Mesenchymal stem cell (in vitro differentiated cells and primary cell): ENCODE data around the gene JOSD2.

ENCODE experiments used
- DNase-seq: peaks from one replicate; pipeline ENCODE4 v3.0.0-alpha.2; 2013
- H2AFZ ChIP-seq: one replicate; pipeline ENCODE4 v1.6.1; 2013; ENCODE audit warnings: low read depth, mild to moderate bottlenecking, control low read depth, inconsistent platforms, low read length, moderate library complexity
- H2AK5ac ChIP-seq: 2 replicates; pipeline ENCODE4 v1.6.1; 2013; ENCODE audit warnings: low read length, moderate library complexity, mild to moderate bottlenecking, inconsistent platforms; ENCODE audit not compliant: severe bottlenecking
- H2BK120ac ChIP-seq: one replicate; pipeline ENCODE4 v1.6.1; 2013; ENCODE audit warnings: low read depth, mild to moderate bottlenecking, inconsistent platforms, low read length, moderate library complexity
- H2BK12ac ChIP-seq, 2 experiments: one replicate each; pipeline ENCODE4 v1.6.1; 2013; ENCODE audit warnings: inconsistent platforms in 2 of 2, low read length in 2 of 2, mild to moderate bottlenecking in 2 of 2, moderate library complexity in 2 of 2, control low read depth in 1 of 2
- H2BK15ac ChIP-seq: one replicate; pipeline ENCODE4 v1.6.1; 2013; ENCODE audit warnings: mild to moderate bottlenecking, low read depth, inconsistent platforms; ENCODE audit not compliant: poor library complexity, severe bottlenecking
- H2BK5ac ChIP-seq: 2 replicates; pipeline ENCODE4 v1.6.1; 2013; ENCODE audit warnings: low read depth, mild to moderate bottlenecking, low read length, control low read depth, inconsistent platforms; ENCODE audit not compliant: poor library complexity, severe bottlenecking
- H3K14ac ChIP-seq, 2 experiments: one replicate each; pipeline ENCODE4 v1.6.1; 2013; ENCODE audit warnings: inconsistent platforms in 2 of 2, low read length in 2 of 2, control low read depth in 1 of 2, mild to moderate bottlenecking in 1 of 2, moderate library complexity in 1 of 2
- H3K18ac ChIP-seq, 2 experiments: one replicate each; pipeline ENCODE4 v1.6.1; 2013; ENCODE audit warnings: inconsistent platforms in 2 of 2, low read length in 2 of 2, control low read depth in 1 of 2, low read depth in 1 of 2, mild to moderate bottlenecking in 1 of 2
- H3K23ac ChIP-seq, 2 experiments: one replicate each; pipeline ENCODE4 v1.6.1; 2013; ENCODE audit warnings: inconsistent platforms in 2 of 2, low read length in 2 of 2, mild to moderate bottlenecking in 2 of 2, moderate library complexity in 2 of 2, control low read depth in 1 of 2
- H3K27ac ChIP-seq: 2 replicates; pipeline ENCODE4 v1.5.1; 2013; ENCODE audit warnings: mild to moderate bottlenecking, moderate library complexity, low read length, control low read depth, inconsistent platforms; ENCODE audit not compliant: poor library complexity, severe bottlenecking
- H3K27me3 ChIP-seq, 2 experiments: 2 replicates each; pipeline versions ENCODE4 v1.6.1 to v1.7.0; 2013; ENCODE audit warnings: low read length in 2 of 2, mild to moderate bottlenecking in 2 of 2, moderate library complexity in 2 of 2, control low read depth in 1 of 2, inconsistent platforms in 1 of 2; ENCODE audit not compliant: control insufficient read depth in 1 of 2, insufficient read depth in 1 of 2
- H3K36me3 ChIP-seq, 2 experiments: 2 replicates each; pipeline versions ENCODE4 v1.6.1 to v1.7.0; 2013; ENCODE audit warnings: low read length in 2 of 2, control low read depth in 1 of 2, inconsistent platforms in 1 of 2, low read depth in 1 of 2, mild to moderate bottlenecking in 1 of 2; ENCODE audit not compliant: insufficient read depth in 2 of 2, control insufficient read depth in 1 of 2
- H3K4ac ChIP-seq, 2 experiments: one replicate each; pipeline ENCODE4 v1.6.1; 2013; ENCODE audit warnings: inconsistent platforms in 2 of 2, low read length in 2 of 2, mild to moderate bottlenecking in 2 of 2, moderate library complexity in 2 of 2, control low read depth in 1 of 2, low read depth in 1 of 2
- H3K4me1 ChIP-seq: 2 replicates; pipeline ENCODE4 v1.6.1; 2013; ENCODE audit warnings: low read depth, low read length, control low read depth; ENCODE audit not compliant: control insufficient read depth, insufficient read depth
- H3K4me2 ChIP-seq: 2 replicates; pipeline ENCODE4 v1.6.1; 2013; ENCODE audit warnings: low read length, mild to moderate bottlenecking, inconsistent platforms; ENCODE audit not compliant: poor library complexity, severe bottlenecking
- H3K4me3 ChIP-seq, 2 experiments: 2 replicates each; pipeline versions ENCODE4 v1.5.1 to v1.7.0; 2013; ENCODE audit warnings: low read length in 2 of 2, mild to moderate bottlenecking in 2 of 2, control low read depth in 1 of 2, low read depth in 1 of 2; ENCODE audit not compliant: insufficient read depth in 1 of 2
- H3K79me1 ChIP-seq: replicated peaks from 2 replicates; pipeline ENCODE4 v1.6.1; 2013; ENCODE audit warnings: mild to moderate bottlenecking, control low read depth, low read length, inconsistent platforms; ENCODE audit not compliant: poor library complexity, severe bottlenecking
- H3K9ac ChIP-seq: 2 replicates; pipeline ENCODE4 v1.7.0; 2013; ENCODE audit warnings: mild to moderate bottlenecking, low read length, moderate library complexity
- H3K9me3 ChIP-seq: 2 replicates; pipeline ENCODE4 v1.7.0; 2013; ENCODE audit warnings: mild to moderate bottlenecking, low read length; ENCODE audit not compliant: control insufficient read depth
- H4K8ac ChIP-seq: one replicate; pipeline ENCODE4 v1.6.1; 2013; ENCODE audit warnings: inconsistent platforms, mild to moderate bottlenecking, low read length, moderate library complexity
- H4K91ac ChIP-seq: one replicate; pipeline ENCODE4 v1.6.1; 2013; ENCODE audit warnings: mild to moderate bottlenecking, low read length, inconsistent platforms
- WGBS: methylation state at CpG from one replicate; pipeline ENCODE4 v1.1.7; 2013; ENCODE audit warnings: mixed read lengths; 5-methylcytosine and 5-hydroxymethylcytosine counted together

JOSD2 gene

DNA sequence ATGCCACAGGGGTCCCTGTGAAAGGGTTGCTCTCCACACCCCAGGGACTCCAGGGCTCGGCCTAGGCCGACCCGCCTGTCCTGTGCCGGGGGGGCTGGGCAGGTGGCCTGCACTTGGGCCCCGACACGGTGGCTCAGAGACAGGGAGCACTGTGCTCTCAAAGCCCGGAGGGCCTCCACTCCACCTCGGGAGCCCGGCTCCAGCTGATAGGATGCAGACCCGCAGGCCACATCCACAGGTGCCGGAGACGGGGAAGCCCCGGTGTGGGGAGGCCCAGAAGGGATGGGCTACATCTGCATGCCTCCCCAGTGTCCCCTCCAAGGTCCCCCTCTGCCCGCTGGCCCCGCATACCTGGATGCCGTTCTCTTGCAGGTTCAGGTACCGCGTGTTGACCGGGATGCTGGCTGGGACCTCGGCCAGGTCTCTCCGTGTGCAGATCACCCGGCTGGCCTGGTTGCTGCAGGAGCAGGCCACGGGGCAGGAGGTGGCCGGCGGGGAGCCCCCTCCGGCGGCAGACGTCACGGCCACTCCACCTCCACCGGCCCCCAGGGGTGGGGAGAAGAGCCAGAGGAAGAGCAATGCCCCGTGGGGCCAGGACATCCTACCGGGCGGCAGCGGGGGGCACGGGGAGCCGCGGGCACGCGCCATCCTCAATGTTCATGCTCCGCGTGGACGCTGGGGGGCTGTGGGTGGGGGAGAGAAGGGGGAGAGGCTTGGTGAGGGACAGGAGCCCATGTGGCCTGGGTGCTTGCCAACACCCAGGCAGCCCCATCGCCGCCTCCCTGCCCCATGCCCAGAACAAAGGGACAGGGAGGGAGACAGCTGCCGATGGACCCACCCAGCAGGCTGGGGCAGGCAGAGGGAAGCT, 37.4 kb upstream of the JOSD2 start:
- 89% methylated on average over 42 of the region's 45 CpGs for WGBS
- Histone ChIP-seq H3K36me3 (no peaks in the 10 kb centered on the region), H3K4me2 (no peak overlapping the region), H3K9ac (no peak overlapping the region), H2BK5ac (no peak overlapping the region), H2BK12ac (no peak overlapping the region), H3K4me1 (no peaks in the 10 kb centered on the region), H2AK5ac (no peak overlapping the region), H3K27me3 (peaks cover 0 to 33% of the 10 kb centered on the region in 2 experiments), H2BK15ac (no peak overlapping the region), H3K23ac (no peak overlapping the region), H3K18ac (no peak overlapping the region), H2BK120ac (no peak overlapping the region), H3K4ac (no peak overlapping the region), H3K9me3 (no peaks in the 10 kb centered on the region), H2AFZ (no peak overlapping the region), H4K91ac (no peak overlapping the region), H3K27ac (no peak overlapping the region), H3K14ac (no peak overlapping the region), H3K4me3 (no peak overlapping the region), H3K79me1 (no peaks in the 10 kb centered on the region), H4K8ac (no peak overlapping the region)
- no peak for DNase-seq

DNA sequence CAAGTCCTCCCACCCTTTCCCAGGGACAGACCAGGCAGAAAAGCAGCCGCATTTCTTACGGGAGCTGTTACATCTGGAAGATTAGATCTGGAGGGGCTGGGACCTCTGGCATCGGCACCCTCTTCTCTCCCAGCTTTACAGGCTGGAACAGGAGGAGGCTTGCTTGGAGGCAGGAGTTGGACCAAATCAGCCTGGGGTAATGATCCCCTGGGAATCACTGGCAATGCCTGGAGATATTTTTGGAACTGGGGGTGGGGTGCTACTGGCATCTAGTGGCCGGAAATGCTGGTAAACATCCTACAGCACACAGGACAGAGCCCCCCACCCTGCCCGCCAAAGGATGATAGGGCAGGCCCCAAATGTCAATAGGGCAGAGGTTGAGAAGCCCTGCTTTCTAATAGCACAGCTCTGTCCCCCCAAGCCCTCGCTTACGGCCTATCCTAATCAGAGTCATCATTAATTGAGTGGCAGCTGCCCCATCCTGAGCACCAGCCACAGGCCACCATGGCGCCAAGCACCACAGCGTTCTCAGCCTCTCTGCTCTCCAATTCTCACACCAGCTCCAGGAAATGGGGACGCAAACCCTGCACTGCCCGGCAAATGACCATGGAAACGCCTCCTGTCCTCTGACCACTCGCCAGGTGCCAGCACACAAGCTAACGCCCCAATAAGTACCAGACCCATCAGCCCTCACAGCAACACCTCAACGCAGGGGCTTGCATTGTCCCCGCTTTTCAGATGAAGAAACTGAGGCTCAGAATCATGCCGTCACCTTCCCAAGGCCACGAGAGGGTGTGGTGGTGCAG, 36.6 kb upstream of the JOSD2 start:
- no peak overlapping the region for H3K4ac ChIP-seq
- no peak overlapping the region for H3K14ac ChIP-seq
- no peak overlapping the region for H3K4me2 ChIP-seq
- H2BK15ac ChIP-seq, result no peak overlapping the region
- H3K27me3 ChIP-seq, result peaks cover 0 to 24% of the 10 kb centered on the region in 2 experiments
- no peak overlapping the region for H2BK12ac ChIP-seq
- 72% methylated on average over 18 of the region's 18 CpGs for WGBS
- H2AK5ac ChIP-seq, result no peak overlapping the region
- H3K36me3 ChIP-seq, result no peaks in the 10 kb centered on the region
- DNase-seq, result no peak
- H3K9me3 ChIP-seq, result no peaks in the 10 kb centered on the region
- no peak overlapping the region for H4K91ac ChIP-seq
- H3K18ac ChIP-seq, result no peak overlapping the region
- H3K23ac ChIP-seq, result no peak overlapping the region
- H2BK120ac ChIP-seq, result no peak overlapping the region
- no peak overlapping the region for H3K27ac ChIP-seq
- H3K4me3 ChIP-seq, result no peak overlapping the region
- H3K79me1 ChIP-seq, result no peaks in the 10 kb centered on the region
- no peak overlapping the region for H3K9ac ChIP-seq
- H3K4me1 ChIP-seq, result no peaks in the 10 kb centered on the region
- no peak overlapping the region for H2AFZ ChIP-seq
- no peak overlapping the region for H4K8ac ChIP-seq
- H2BK5ac ChIP-seq, result no peak overlapping the region

- no peaks in the 10 kb centered on the region for H3K36me3 ChIP-seq
- H3K4me3 ChIP-seq, result no peak overlapping the region
- H4K91ac ChIP-seq, result no peak overlapping the region
- H3K9ac ChIP-seq, result no peak overlapping the region
- no peak overlapping the region for H2BK120ac ChIP-seq
- H2BK5ac ChIP-seq, result no peak overlapping the region
- no peak overlapping the region for H2BK12ac ChIP-seq
- no peak overlapping the region for H2AK5ac ChIP-seq
- H2AFZ ChIP-seq, result no peak overlapping the region
- no peak for DNase-seq
- no peak overlapping the region for H3K27ac ChIP-seq
- H4K8ac ChIP-seq, result no peak overlapping the region
- peaks cover 0 to 18% of the 10 kb centered on the region in 2 experiments for H3K27me3 ChIP-seq
- H3K79me1 ChIP-seq, result no peaks in the 10 kb centered on the region
- H3K9me3 ChIP-seq, result no peaks in the 10 kb centered on the region
- H3K18ac ChIP-seq, result no peak overlapping the region
- no peak overlapping the region for H2BK15ac ChIP-seq
- no peaks in the 10 kb centered on the region for H3K4me1 ChIP-seq
- 80% methylated on average over 29 of the region's 29 CpGs for WGBS
- H3K4me2 ChIP-seq, result no peak overlapping the region
- H3K23ac ChIP-seq, result no peak overlapping the region
- no peak overlapping the region for H3K4ac ChIP-seq
- no peak overlapping the region for H3K14ac ChIP-seq
Measured at GRCh38 chr19:50546527-50547221, 35.7 kb upstream of the JOSD2 start.

DNA sequence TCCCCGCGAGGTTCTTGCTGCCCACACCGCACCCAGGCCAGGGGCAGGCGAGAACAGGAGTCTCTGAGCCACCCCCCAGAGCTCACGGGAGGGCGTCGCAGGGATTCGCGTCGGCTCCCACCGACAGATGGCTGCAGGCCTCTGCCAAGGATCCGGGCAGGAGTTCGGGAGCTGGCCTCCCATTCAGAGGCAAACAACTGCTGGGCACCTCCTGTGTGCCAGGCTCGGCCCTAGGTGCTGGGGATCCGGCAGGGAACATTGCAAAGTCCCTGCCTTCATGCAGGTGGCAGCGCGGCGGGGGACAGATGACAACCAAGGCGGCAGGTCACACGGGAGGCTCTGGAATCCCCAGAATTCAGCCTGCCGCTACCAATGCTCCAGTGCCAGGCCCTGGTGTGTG, 32.0 kb upstream of the JOSD2 start:
- no peaks in the 10 kb centered on the region for H3K9me3 ChIP-seq
- DNase-seq, result no peak
- H2BK12ac ChIP-seq, result no peak overlapping the region
- 87% methylated on average over 21 of the region's 21 CpGs for WGBS
- no peak overlapping the region for H3K18ac ChIP-seq
- H4K8ac ChIP-seq, result no peak overlapping the region
- no peak overlapping the region for H3K27ac ChIP-seq
- no peak overlapping the region for H3K4me2 ChIP-seq
- H2BK120ac ChIP-seq, result no peak overlapping the region
- no peak overlapping the region for H4K91ac ChIP-seq
- H3K36me3 ChIP-seq, result no peaks in the 10 kb centered on the region
- no peak overlapping the region for H3K14ac ChIP-seq
- no peaks in the 10 kb centered on the region for H3K79me1 ChIP-seq
- H3K4me1 ChIP-seq, result no peaks in the 10 kb centered on the region
- no peak overlapping the region for H3K4me3 ChIP-seq
- no peak overlapping the region for H3K9ac ChIP-seq
- no peak overlapping the region for H2BK15ac ChIP-seq
- H3K27me3 ChIP-seq, result peaks cover 0 to 12% of the 10 kb centered on the region in 2 experiments
- H3K4ac ChIP-seq, result no peak overlapping the region
- no peak overlapping the region for H3K23ac ChIP-seq
- H2BK5ac ChIP-seq, result no peak overlapping the region
- no peak overlapping the region for H2AK5ac ChIP-seq
- no peak overlapping the region for H2AFZ ChIP-seq
